H9 (cell line): ENCODE results near the gene SEL1L. TPM values are rescaled to one million over a fixed set of nuclear protein-coding genes. Genes with fewer than 3 reads are reported as not detected.

Source experiments
- DNase-seq: peaks from one replicate; pipeline ENCODE4 v3.0.0-alpha.2; 2017
- H2AFZ ChIP-seq: one replicate; pipeline ENCODE4 v1.6.1; 2013; ENCODE audit warnings: mild to moderate bottlenecking, low read length, control low read depth, moderate library complexity
- H2AK5ac ChIP-seq: 2 replicates; pipeline ENCODE4 v1.6.1; 2013; ENCODE audit warnings: low read length, control low read depth, mixed read lengths; ENCODE audit not compliant: insufficient read length
- H2BK120ac ChIP-seq: one replicate; pipeline ENCODE4 v1.6.1; 2013; ENCODE audit warnings: low read depth, mild to moderate bottlenecking, low read length, control low read depth, inconsistent platforms; ENCODE audit not compliant: poor library complexity, severe bottlenecking
- H2BK12ac ChIP-seq: 2 replicates; pipeline ENCODE4 v1.6.1; 2013; ENCODE audit warnings: low read length, control low read depth, mixed read lengths, low read depth; ENCODE audit not compliant: insufficient read length
- H2BK15ac ChIP-seq: 2 replicates; pipeline ENCODE4 v1.6.1; 2013; ENCODE audit warnings: low read depth, low read length, control low read depth
- H2BK20ac ChIP-seq: one replicate; pipeline ENCODE4 v1.6.1; 2013; ENCODE audit warnings: low read depth, mild to moderate bottlenecking, low read length, control low read depth, inconsistent platforms; ENCODE audit not compliant: poor library complexity, severe bottlenecking
- H2BK5ac ChIP-seq: 2 replicates; pipeline ENCODE4 v1.6.1; 2013; ENCODE audit warnings: low read length, control low read depth, mixed read lengths; ENCODE audit not compliant: insufficient read length
- H3K14ac ChIP-seq: 2 replicates; pipeline ENCODE4 v1.6.1; 2013; ENCODE audit warnings: low read length, control low read depth; ENCODE audit not compliant: insufficient read depth
- H3K18ac ChIP-seq: 2 replicates; pipeline ENCODE4 v1.6.1; 2013; ENCODE audit warnings: low read depth, mild to moderate bottlenecking, mixed read lengths, low read length, control low read depth; ENCODE audit not compliant: insufficient read length
- H3K23ac ChIP-seq: 2 replicates; pipeline ENCODE4 v1.6.1; 2013; ENCODE audit warnings: low read length, control low read depth, mixed read lengths, low read depth; ENCODE audit not compliant: insufficient read length
- H3K23me2 ChIP-seq: 2 replicates; pipeline ENCODE4 v1.6.1; 2013; ENCODE audit warnings: low read depth, mild to moderate bottlenecking, mixed read lengths, low read length, control low read depth; ENCODE audit not compliant: insufficient read length, poor library complexity, severe bottlenecking
- H3K27ac ChIP-seq: 2 replicates; pipeline ENCODE4 v1.5.1; 2013; ENCODE audit warnings: low read length, control low read depth, mixed read lengths, low read depth; ENCODE audit not compliant: insufficient read length
- H3K27me3 ChIP-seq: 2 replicates; pipeline ENCODE4 v1.6.1; 2013; ENCODE audit warnings: low read length, control low read depth, inconsistent platforms; ENCODE audit not compliant: insufficient read depth
- H3K4ac ChIP-seq: 2 replicates; pipeline ENCODE4 v1.6.1; 2013; ENCODE audit warnings: low read depth, mild to moderate bottlenecking, control low read depth, inconsistent platforms, low read length, moderate library complexity
- H3K4me1 ChIP-seq: 2 replicates; pipeline ENCODE4 v1.6.1; 2013; ENCODE audit warnings: low read length, control low read depth, inconsistent platforms; ENCODE audit not compliant: insufficient read depth
- H3K4me2 ChIP-seq: 2 replicates; pipeline ENCODE4 v1.6.1; 2013; ENCODE audit warnings: low read length, control low read depth, mixed read lengths; ENCODE audit not compliant: insufficient read length, insufficient read depth
- H3K56ac ChIP-seq: 2 replicates; pipeline ENCODE4 v1.6.1; 2013; ENCODE audit warnings: low read depth, mild to moderate bottlenecking, mixed read lengths, low read length, control low read depth; ENCODE audit not compliant: insufficient read length
- H3K79me1 ChIP-seq: 2 replicates; pipeline ENCODE4 v1.6.1; 2013; ENCODE audit warnings: low read depth, mild to moderate bottlenecking, moderate library complexity, low read length, control low read depth, inconsistent platforms; ENCODE audit not compliant: insufficient read depth, poor library complexity, severe bottlenecking
- H3K79me2 ChIP-seq: 2 replicates; pipeline ENCODE4 v1.6.1; 2013; ENCODE audit warnings: low read length, control low read depth, inconsistent platforms; ENCODE audit not compliant: insufficient read depth
- H3K9ac ChIP-seq: 2 replicates; pipeline ENCODE4 v1.6.1; 2013; ENCODE audit warnings: low read length, control low read depth, mixed read lengths; ENCODE audit not compliant: insufficient read length; ENCODE audit errors: extremely low read depth
- H3K9me3 ChIP-seq: one replicate; pipeline ENCODE4 v1.6.1; 2013; ENCODE audit warnings: low read depth, low read length, inconsistent platforms; ENCODE audit not compliant: control insufficient read depth
- H3T11ph ChIP-seq: one replicate; pipeline ENCODE4 v1.6.1; 2013; ENCODE audit warnings: mild to moderate bottlenecking, low read length, control low read depth, inconsistent platforms
- H4K20me1 ChIP-seq: one replicate; pipeline ENCODE4 v1.6.1; 2013; ENCODE audit not compliant: control insufficient read depth, insufficient read length, insufficient read depth
- H4K5ac ChIP-seq: 2 replicates; pipeline ENCODE4 v1.6.1; 2013; ENCODE audit warnings: low read depth, mild to moderate bottlenecking, mixed read lengths, low read length, control low read depth; ENCODE audit not compliant: insufficient read length
- H4K8ac ChIP-seq: replicated peaks from 2 replicates; pipeline ENCODE4 v1.6.1; 2013; ENCODE audit warnings: low read length, control low read depth, mixed read lengths, low read depth; ENCODE audit not compliant: insufficient read length
- H4K91ac ChIP-seq: 2 replicates; pipeline ENCODE4 v1.6.1; 2013; ENCODE audit warnings: low read depth, mild to moderate bottlenecking, moderate library complexity, mixed read lengths, low read length, control low read depth; ENCODE audit not compliant: insufficient read length
- H3K27ac Mint-ChIP-seq, 3 experiments: 2 replicates in 2 of 3; 3 replicates in 1 of 3; pipeline ENCODE4 v1.8.0; 2020 to 2021; ENCODE audit warnings: mixed read lengths in 3 of 3, mild to moderate bottlenecking in 1 of 3, moderate library complexity in 1 of 3
- H3K27me3 Mint-ChIP-seq: 2 replicates; pipeline ENCODE4 v1.8.0; 2021; ENCODE audit warnings: low read depth, mild to moderate bottlenecking, moderate library complexity, mixed read lengths
- H3K36me3 Mint-ChIP-seq, 3 experiments: 2 replicates in 2 of 3; 3 replicates in 1 of 3; pipeline ENCODE4 v1.8.0; 2020 to 2021; ENCODE audit warnings: low read depth in 3 of 3, mixed read lengths in 3 of 3; ENCODE audit not compliant: insufficient read depth in 1 of 3
- H3K4me1 Mint-ChIP-seq, 2 experiments: 2 replicates each; pipeline ENCODE4 v1.8.0; 2020; ENCODE audit warnings: mixed read lengths in 2 of 2
- H3K4me3 Mint-ChIP-seq, 2 experiments: 2 replicates in 1 of 2; 3 replicates in 1 of 2; pipeline ENCODE4 v1.8.0; 2020 to 2021; ENCODE audit warnings: mild to moderate bottlenecking in 2 of 2, mixed read lengths in 2 of 2, moderate library complexity in 1 of 2
- H3K9me3 Mint-ChIP-seq, 2 experiments: 2 replicates in 1 of 2; 3 replicates in 1 of 2; pipeline ENCODE4 v1.8.0; 2020; ENCODE audit warnings: mild to moderate bottlenecking in 2 of 2, mixed read lengths in 2 of 2, moderate library complexity in 1 of 2
- WGBS: extraction: QIAGEN DNeasy Blood & Tissue Kit; methylation state at CpG from one replicate; pipeline ENCODE4 v1.1.7; 2013; ENCODE audit warnings: missing lambda C conversion rate, low lambda C conversion rate, mixed read lengths; ENCODE audit not compliant: insufficient read length; ENCODE audit errors: extremely low coverage; 5-methylcytosine and 5-hydroxymethylcytosine counted together
- total RNA-seq: library from RNA; stranded (reverse); gene quantifications from 2 replicates; pipeline ENCODE4 v1.2.1, GENCODE V29; 2021
- TF ChIP-seq, protein P1 (sequence below): fragments of 200-600 bp; sonication (generic); conservative IDR thresholded peaks from 3 replicates; pipeline ENCODE4 v1.8.0; 2021; ENCODE audit warnings: antibody characterized with exemption, mild to moderate bottlenecking

Gene SEL1L
- total RNA-seq, 1 experiment from 2014 or later: 27.5 TPM

DNA sequence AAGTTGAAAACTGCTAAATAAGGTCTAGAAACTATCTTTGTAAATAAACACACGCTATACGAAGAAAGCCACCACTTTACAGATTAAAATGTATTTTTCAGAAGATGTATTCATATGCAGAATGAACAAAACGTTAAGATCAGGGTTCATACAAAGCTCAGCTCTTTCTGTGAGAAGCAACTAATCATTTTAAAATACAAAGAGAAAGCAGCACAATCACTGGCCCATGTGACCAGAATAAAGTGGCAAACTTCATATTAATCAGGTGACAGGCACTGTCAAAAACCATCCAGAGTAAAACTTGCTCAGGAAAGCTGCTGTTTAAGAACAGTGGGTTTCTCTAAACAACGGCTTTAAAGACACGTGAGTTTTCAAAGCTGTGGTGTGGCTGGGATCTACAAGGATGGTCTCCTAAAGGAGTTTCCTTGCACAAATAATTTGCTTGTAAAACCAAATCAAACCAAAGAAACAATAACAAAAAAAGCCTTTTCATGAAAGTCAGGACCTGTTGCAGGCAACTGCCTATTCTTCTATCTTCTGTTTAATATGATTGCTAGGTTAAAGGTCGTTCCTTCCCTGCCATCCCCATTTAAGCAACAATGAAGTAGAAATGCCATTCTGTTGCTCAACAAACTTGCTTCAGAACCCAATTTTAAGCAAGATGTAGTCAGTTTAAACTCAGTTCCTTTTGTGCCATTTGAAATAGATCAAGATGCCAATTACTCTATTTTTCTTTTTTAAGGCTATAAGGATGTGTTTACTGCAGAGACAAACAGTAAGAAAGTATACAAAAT, 22.3 kb downstream of the SEL1L start:
- H2AK5ac ChIP-seq: no peak overlapping the region
- H3K56ac ChIP-seq: no peak overlapping the region
- DNase-seq: no peak
- no peak overlapping the region for H3K4ac ChIP-seq
- no peak overlapping the region for H4K8ac ChIP-seq
- H3K9ac ChIP-seq: no peak overlapping the region
- H3K4me2 ChIP-seq: no peak overlapping the region
- H2BK15ac ChIP-seq: no peak overlapping the region
- no peak overlapping the region for H4K91ac ChIP-seq
- no peak overlapping the region for H2BK12ac ChIP-seq
- Mint-ChIP-seq H3K27ac (no peak overlapping the region; a peak in 1 of 7 replicates), H3K27me3 (no peaks in the 10 kb centered on the region), H3K4me3 (no peak overlapping the region), H3K9me3 (no peaks in the 10 kb centered on the region; a peak in 1 of 5 replicates), H3K4me1 (peaks cover 13 to 20% of the 10 kb centered on the region in 2 experiments), H3K36me3 (peaks cover 10 to 18% (median 13%) of the 10 kb centered on the region in 3 experiments; a peak in 6 of 7 replicates)
- H3K79me2 ChIP-seq: no peaks in the 10 kb centered on the region
- no peaks in the 10 kb centered on the region for H3K23me2 ChIP-seq
- no CpG with 5 or more reads among the region's 6 CpGs for WGBS
- H2BK120ac ChIP-seq: no peak overlapping the region
- H2AFZ ChIP-seq: no peak overlapping the region
- H4K5ac ChIP-seq: no peak overlapping the region
- no peak overlapping the region for H3K23ac ChIP-seq
- H3K27me3 ChIP-seq: no peaks in the 10 kb centered on the region
- H3K27ac ChIP-seq: no peak overlapping the region
- no peaks in the 10 kb centered on the region for H3K79me1 ChIP-seq
- H3T11ph ChIP-seq: no peak overlapping the region
- H3K9me3 ChIP-seq: no peaks in the 10 kb centered on the region
- TF ChIP-seq, protein P1, sequence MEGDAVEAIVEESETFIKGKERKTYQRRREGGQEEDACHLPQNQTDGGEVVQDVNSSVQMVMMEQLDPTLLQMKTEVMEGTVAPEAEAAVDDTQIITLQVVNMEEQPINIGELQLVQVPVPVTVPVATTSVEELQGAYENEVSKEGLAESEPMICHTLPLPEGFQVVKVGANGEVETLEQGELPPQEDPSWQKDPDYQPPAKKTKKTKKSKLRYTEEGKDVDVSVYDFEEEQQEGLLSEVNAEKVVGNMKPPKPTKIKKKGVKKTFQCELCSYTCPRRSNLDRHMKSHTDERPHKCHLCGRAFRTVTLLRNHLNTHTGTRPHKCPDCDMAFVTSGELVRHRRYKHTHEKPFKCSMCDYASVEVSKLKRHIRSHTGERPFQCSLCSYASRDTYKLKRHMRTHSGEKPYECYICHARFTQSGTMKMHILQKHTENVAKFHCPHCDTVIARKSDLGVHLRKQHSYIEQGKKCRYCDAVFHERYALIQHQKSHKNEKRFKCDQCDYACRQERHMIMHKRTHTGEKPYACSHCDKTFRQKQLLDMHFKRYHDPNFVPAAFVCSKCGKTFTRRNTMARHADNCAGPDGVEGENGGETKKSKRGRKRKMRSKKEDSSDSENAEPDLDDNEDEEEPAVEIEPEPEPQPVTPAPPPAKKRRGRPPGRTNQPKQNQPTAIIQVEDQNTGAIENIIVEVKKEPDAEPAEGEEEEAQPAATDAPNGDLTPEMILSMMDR: no peak
- no peak overlapping the region for H3K18ac ChIP-seq
- no peak overlapping the region for H2BK20ac ChIP-seq
- H4K20me1 ChIP-seq: no peaks in the 10 kb centered on the region
- no peak overlapping the region for H2BK5ac ChIP-seq
- no peak overlapping the region for H3K14ac ChIP-seq
- no peaks in the 10 kb centered on the region for H3K4me1 ChIP-seq
